ENCODE results near the gene NGB.

Gene NGB

DNA sequence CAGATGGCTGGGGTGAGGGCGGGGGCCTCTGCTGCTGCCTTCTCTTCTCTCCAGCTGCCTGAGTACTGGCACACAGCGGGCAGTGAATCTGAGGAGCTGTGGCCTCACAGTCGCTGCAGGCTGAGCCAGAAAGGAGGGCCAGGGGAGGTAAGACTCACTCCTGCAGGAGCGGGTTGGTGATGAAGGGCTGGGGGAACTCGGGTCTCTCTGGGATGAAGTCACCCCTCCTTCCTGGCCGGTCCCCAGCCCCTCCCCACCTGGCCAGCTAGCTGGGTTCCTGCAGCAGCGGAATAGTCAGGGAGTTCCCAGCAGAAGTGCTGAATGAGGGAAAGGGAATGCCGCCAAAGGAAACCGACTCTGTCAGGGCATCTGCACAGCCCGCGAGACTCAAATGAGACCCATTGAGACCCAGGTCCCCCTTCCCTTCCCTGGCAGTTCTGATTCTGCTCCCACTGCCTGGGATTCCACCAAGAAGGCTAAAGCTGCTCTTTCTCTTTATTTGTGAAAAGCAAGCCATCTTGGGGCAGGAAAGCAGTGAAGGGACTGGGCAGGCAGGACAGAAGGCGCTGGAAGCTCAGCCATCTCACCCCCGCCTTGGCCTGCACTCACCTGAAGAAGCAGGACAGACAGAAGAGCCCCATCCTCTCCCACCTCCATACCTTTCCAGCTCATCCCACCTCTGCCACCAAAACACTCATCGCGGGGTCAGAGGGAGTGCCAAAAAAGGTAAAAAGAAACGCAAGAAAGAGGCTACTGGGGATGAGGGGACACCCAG is 5.3 kb downstream of the NGB start:
- H3K4me1 Mint-ChIP-seq (ENCODE audit: low read depth): no peaks in the 10 kb centered on the region
- no peak overlapping the region for H3K27ac Mint-ChIP-seq
- H3K4me3 Mint-ChIP-seq: no peak overlapping the region
- H3K9me3 Mint-ChIP-seq: peaks cover 3% of the 10 kb centered on the region
- DNase-seq (ENCODE audit: low spot score): no peak
- H3K36me3 Mint-ChIP-seq (ENCODE audit: low read depth): no peaks in the 10 kb centered on the region
- H3K27me3 Mint-ChIP-seq (ENCODE audit: low read depth): peaks cover 42% of the 10 kb centered on the region

DNA sequence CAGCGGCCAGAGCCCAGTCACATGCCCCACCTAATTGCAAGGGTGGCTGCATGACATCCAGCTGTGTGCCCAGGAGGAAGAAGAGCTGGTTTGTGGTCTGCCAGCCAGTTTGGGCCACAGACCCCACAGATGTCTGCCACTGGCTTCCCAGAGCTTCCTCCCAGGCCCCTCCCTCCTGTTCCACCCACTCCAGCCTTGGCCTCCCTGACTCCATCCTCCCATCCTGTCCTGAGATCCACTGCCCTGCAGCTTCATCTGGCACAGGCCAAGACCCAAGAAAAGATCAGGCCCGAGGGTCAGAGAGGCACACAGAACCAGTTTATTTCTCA is 5.9 kb downstream of the NGB start:
- peaks cover 3% of the 10 kb centered on the region for H3K9me3 Mint-ChIP-seq
- no peak overlapping the region for H3K27ac Mint-ChIP-seq
- H3K4me1 Mint-ChIP-seq (ENCODE audit: low read depth): no peaks in the 10 kb centered on the region
- H3K4me3 Mint-ChIP-seq: no peak overlapping the region
- H3K27me3 Mint-ChIP-seq (ENCODE audit: low read depth): peaks cover 40% of the 10 kb centered on the region
- no peak for DNase-seq (ENCODE audit: low spot score)
- H3K36me3 Mint-ChIP-seq (ENCODE audit: low read depth): no peaks in the 10 kb centered on the region

- H3K9me3 Mint-ChIP-seq: peaks cover 3% of the 10 kb centered on the region
- H3K36me3 Mint-ChIP-seq (ENCODE audit: low read depth): no peaks in the 10 kb centered on the region
- H3K4me1 Mint-ChIP-seq (ENCODE audit: low read depth): no peaks in the 10 kb centered on the region
- H3K27ac Mint-ChIP-seq: no peak overlapping the region
- peaks cover 35% of the 10 kb centered on the region for H3K27me3 Mint-ChIP-seq (ENCODE audit: low read depth)
- DNase-seq (ENCODE audit: low spot score): no peak
- H3K4me3 Mint-ChIP-seq: no peak overlapping the region
These were observed 6.4 kb downstream of the NGB start for GRCh38 chr14:77264466-77265186.

GRCh38 chr14:77260631-77261030 is 10.4 kb downstream of the NGB start:
- no peak overlapping the region for H3K27ac Mint-ChIP-seq
- no peaks in the 10 kb centered on the region for H3K4me1 Mint-ChIP-seq (ENCODE audit: low read depth)
- no peaks in the 10 kb centered on the region for H3K9me3 Mint-ChIP-seq
- no peaks in the 10 kb centered on the region for H3K36me3 Mint-ChIP-seq (ENCODE audit: low read depth)
- DNase-seq (ENCODE audit: low spot score): no peak
- no peak overlapping the region for H3K4me3 Mint-ChIP-seq
- H3K27me3 Mint-ChIP-seq (ENCODE audit: low read depth): peaks cover 18% of the 10 kb centered on the region

GRCh38 chr14:77260199-77260598 is 10.8 kb downstream of the NGB start:
- Mint-ChIP-seq H3K36me3 (ENCODE audit: low read depth) (no peaks in the 10 kb centered on the region), H3K4me3 (no peak overlapping the region), H3K27ac (no peak overlapping the region), H3K4me1 (ENCODE audit: low read depth) (no peaks in the 10 kb centered on the region), H3K27me3 (ENCODE audit: low read depth) (peaks cover 18% of the 10 kb centered on the region), H3K9me3 (no peaks in the 10 kb centered on the region)
- DNase-seq (ENCODE audit: low spot score): no peak

DNA sequence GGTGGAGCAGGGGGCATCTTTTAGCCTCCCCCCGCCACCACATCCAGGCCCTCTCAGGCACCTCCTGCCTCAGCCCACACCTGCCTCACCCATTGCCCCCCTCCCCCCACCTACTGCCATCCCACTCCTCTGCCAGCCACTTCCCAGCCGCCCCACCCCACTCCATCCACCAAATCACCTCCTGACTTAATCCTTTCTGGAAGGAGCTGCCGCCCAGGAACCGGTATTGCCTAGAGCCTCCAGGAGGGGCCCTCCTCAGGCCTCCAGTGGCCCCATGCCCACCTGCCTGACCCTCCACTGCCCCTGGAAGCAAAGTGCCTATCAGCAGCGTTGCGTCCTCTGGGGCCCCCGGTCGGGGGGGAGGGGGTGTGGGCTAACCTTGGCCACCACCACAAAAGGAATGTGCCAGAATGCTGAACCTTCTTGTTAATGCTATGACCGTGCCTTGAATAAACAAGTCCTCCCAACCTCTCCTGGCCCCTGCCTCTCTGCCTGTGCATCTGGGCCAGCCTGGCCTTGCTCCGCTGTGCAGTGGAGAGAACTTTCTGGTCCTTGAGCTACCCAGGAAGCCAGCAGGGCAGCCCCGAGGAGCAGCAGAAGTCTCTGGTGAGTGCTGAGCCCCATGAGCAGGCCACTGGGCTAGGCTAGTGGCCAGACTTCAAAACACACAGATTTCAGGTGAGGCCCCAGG is 11.8 kb downstream of the NGB start:
- Mint-ChIP-seq H3K36me3 (ENCODE audit: low read depth) (no peaks in the 10 kb centered on the region), H3K4me1 (ENCODE audit: low read depth) (no peaks in the 10 kb centered on the region), H3K27ac (no peak overlapping the region), H3K27me3 (ENCODE audit: low read depth) (peaks cover 18% of the 10 kb centered on the region), H3K4me3 (no peak overlapping the region), H3K9me3 (no peaks in the 10 kb centered on the region)
- no peak for DNase-seq (ENCODE audit: low spot score)

DNA sequence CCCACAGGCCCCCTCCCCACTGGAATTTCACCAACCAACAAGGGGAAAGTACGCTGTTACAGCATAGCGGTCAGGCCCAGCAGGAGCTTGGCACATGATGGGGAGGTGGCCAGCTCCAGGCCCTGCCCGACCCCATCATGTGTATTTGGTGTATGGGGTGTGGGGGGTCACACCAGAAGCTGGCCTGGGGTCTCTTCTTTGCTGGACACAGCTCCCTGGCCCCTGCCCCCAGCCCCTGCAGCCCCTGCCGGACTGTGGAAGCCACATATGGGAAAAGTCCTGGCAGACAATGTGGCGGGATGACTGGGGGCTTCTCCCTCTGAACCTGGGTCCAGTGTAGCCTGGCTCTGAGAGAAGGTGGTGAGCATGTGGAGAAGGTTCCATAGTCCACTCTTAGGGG is 12.4 kb downstream of the NGB start:
- Mint-ChIP-seq H3K36me3 (ENCODE audit: low read depth) (no peaks in the 10 kb centered on the region), H3K27me3 (ENCODE audit: low read depth) (peaks cover 15% of the 10 kb centered on the region), H3K4me1 (ENCODE audit: low read depth) (no peaks in the 10 kb centered on the region), H3K27ac (no peak overlapping the region), H3K9me3 (no peaks in the 10 kb centered on the region), H3K4me3 (no peak overlapping the region)
- no peak for DNase-seq (ENCODE audit: low spot score)

GRCh38 chr14:77257700-77258099 is 13.3 kb downstream of the NGB start:
- Mint-ChIP-seq H3K27ac (no peak overlapping the region), H3K4me1 (ENCODE audit: low read depth) (no peaks in the 10 kb centered on the region), H3K4me3 (no peak overlapping the region), H3K27me3 (ENCODE audit: low read depth) (peaks cover 8% of the 10 kb centered on the region), H3K9me3 (no peaks in the 10 kb centered on the region), H3K36me3 (ENCODE audit: low read depth) (no peaks in the 10 kb centered on the region)
- DNase-seq (ENCODE audit: low spot score): no peak

GRCh38 chr14:77256694-77257093 is 14.3 kb downstream of the NGB start:
- Mint-ChIP-seq H3K36me3 (ENCODE audit: low read depth) (no peaks in the 10 kb centered on the region), H3K9me3 (no peaks in the 10 kb centered on the region), H3K27ac (no peak overlapping the region), H3K27me3 (ENCODE audit: low read depth) (peaks cover 7% of the 10 kb centered on the region), H3K4me3 (no peak overlapping the region), H3K4me1 (ENCODE audit: low read depth) (no peaks in the 10 kb centered on the region)
- no peak for DNase-seq (ENCODE audit: low spot score)

DNA sequence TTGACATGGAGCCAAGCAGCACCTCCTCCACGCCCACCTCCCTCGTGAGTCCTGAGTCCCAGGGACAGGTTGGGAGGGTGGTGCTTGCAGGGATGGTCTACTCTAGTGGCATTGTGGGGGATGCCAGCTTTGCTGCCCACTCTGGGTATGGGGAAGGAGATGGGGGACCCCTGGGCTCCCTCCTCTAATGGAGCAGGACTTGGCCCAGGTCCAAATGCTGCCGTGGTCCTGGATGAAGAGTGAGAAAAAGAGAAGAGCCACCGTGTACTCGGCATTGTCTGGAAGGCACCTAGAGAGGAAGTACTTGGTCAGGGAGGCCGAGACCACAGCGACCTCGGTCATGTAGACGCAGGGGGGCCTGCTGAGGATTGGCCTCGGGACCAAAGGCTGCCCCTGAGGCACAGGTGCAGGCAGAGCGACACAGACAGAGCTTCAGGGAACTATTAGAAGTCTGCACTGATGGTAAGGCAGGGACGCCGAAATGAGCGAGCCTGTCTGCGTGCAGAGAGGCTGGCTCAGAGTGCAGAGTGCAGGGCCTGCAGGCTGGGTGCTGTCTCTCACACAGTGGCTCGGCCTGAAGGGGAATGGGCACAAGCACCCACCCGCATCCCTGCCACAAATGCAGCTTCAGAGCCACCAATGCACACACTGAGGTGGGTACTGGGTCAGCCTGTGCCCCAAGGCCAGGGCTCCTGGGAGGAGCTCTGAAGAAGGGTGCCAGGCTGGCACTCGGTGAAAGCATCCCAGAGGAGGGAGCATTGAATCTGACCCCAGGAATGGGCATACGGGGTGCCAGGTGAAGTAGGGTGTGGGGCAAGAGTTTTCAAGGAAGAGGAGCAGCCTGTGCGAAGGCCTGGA is 17.4 kb downstream of the NGB start:
- Mint-ChIP-seq H3K4me1 (ENCODE audit: low read depth) (no peaks in the 10 kb centered on the region), H3K27ac (no peak overlapping the region), H3K4me3 (no peak overlapping the region), H3K36me3 (ENCODE audit: low read depth) (no peaks in the 10 kb centered on the region), H3K9me3 (no peaks in the 10 kb centered on the region), H3K27me3 (ENCODE audit: low read depth) (peaks cover 2% of the 10 kb centered on the region)
- DNase-seq (ENCODE audit: low spot score): no peak

- Mint-ChIP-seq H3K4me3 (no peak overlapping the region), H3K27ac (no peak overlapping the region), H3K27me3 (ENCODE audit: low read depth) (peaks cover 2% of the 10 kb centered on the region), H3K4me1 (ENCODE audit: low read depth) (no peaks in the 10 kb centered on the region), H3K36me3 (ENCODE audit: low read depth) (no peaks in the 10 kb centered on the region), H3K9me3 (no peaks in the 10 kb centered on the region)
- no peak for DNase-seq (ENCODE audit: low spot score)
These were observed 19.1 kb downstream of the NGB start for GRCh38 chr14:77251870-77252269.

DNA sequence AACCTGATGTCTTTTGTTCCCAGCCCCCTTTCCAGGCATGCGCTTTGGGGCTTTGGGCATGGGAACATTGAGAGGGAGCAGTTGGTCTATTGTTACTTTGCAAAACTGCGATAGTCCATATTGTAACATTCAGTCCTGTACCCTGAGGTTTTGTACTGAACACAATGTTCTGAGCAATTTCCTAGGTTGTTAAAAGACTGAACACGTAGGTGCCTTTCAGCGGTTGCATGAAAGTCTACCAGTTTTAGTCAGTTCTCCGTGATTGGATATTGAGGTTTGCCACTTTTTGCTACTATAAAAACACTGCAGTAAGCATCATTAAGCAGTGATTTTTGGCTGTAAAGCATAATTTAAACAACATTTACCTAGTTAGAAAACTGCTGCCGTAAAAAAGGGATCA is 20.1 kb downstream of the NGB start:
- Mint-ChIP-seq H3K27ac (no peak overlapping the region), H3K36me3 (ENCODE audit: low read depth) (no peaks in the 10 kb centered on the region), H3K4me3 (no peak overlapping the region), H3K27me3 (ENCODE audit: low read depth) (peaks cover 2% of the 10 kb centered on the region), H3K4me1 (ENCODE audit: low read depth) (no peaks in the 10 kb centered on the region), H3K9me3 (no peaks in the 10 kb centered on the region)
- DNase-seq (ENCODE audit: low spot score): no peak

DNA sequence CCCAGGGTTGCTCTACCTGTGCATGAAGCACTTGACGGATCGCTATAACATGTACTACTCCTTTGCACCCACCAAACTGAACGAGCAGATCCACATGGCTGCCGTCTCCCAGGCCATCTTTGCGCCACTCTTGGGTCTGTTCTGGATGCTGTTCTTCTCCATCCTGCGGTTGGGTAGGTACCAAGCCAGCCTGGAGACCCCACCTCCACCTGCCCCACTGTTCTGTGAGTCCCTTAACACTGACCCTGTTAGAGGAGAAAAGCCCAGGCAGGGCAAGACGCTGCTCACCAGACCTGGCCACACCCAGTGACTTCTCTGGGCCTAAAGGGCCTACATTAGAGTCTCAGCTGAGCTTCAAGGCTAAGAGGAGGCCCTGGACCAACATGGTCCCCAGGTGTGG is 21.7 kb downstream of the NGB start:
- H3K36me3 Mint-ChIP-seq (ENCODE audit: low read depth): no peaks in the 10 kb centered on the region
- no peak for DNase-seq (ENCODE audit: low spot score)
- H3K4me3 Mint-ChIP-seq: no peak overlapping the region
- H3K4me1 Mint-ChIP-seq (ENCODE audit: low read depth): no peaks in the 10 kb centered on the region
- H3K27me3 Mint-ChIP-seq (ENCODE audit: low read depth): peaks cover 2% of the 10 kb centered on the region
- H3K27ac Mint-ChIP-seq: no peak overlapping the region
- no peaks in the 10 kb centered on the region for H3K9me3 Mint-ChIP-seq

- Mint-ChIP-seq H3K4me1 (ENCODE audit: low read depth) (no peaks in the 10 kb centered on the region), H3K27ac (no peak overlapping the region), H3K4me3 (no peak overlapping the region), H3K9me3 (no peaks in the 10 kb centered on the region), H3K36me3 (ENCODE audit: low read depth) (no peaks in the 10 kb centered on the region), H3K27me3 (ENCODE audit: low read depth) (no peaks in the 10 kb centered on the region)
- no peak for DNase-seq (ENCODE audit: low spot score)
These were observed 22.3 kb downstream of the NGB start for GRCh38 chr14:77248666-77249065.

Measured in T-helper 2 cell treated with Interferon-gamma antibody and Interleukin-4, amounts not matched to agents 5 μg/mL and 100 μg/mL, for 36 hours (primary cell).